Vagina (tissue), 2 donors: ENCODE results near the gene USP47. TPM values are rescaled to one million over a fixed set of nuclear protein-coding genes. Genes with fewer than 3 reads are reported as not detected.

Source experiments
- DNase-seq, 2 donors: peaks; one replicate each; pipeline ENCODE4 v3.0.0-alpha.2; 2017; ENCODE audit errors: extremely low spot score in 2 of 2
- H3K27ac ChIP-seq: fragments of 200-600 bp; sonication (generic); one replicate; pipeline ENCODE4 v1.5.1; 2019
- H3K27me3 ChIP-seq: fragments of 200-600 bp; sonication (generic); one replicate; pipeline ENCODE4 v1.5.1; 2019
- H3K36me3 ChIP-seq, 2 donors: fragments of 200-600 bp; sonication (generic); one replicate each; pipeline ENCODE4 v1.5.1; 2017 to 2019
- H3K4me1 ChIP-seq: fragments of 200-600 bp; sonication (generic); one replicate; pipeline ENCODE4 v1.5.1; 2019
- H3K4me3 ChIP-seq, 2 donors: fragments of 200-600 bp; sonication (generic); 1 replicate in 1 of 2; 2 replicates in 1 of 2; pipeline ENCODE4 v1.5.1; 2016 to 2019
- H3K9me3 ChIP-seq: fragments of 200-600 bp; sonication (generic); one replicate; pipeline ENCODE4 v1.5.1; 2019
- POLR2A ChIP-seq, 2 donors: fragments of 450-650 bp; IDR thresholded peaks; one replicate each; pipeline ENCODE4 v1.6.1; 2017; ENCODE audit warnings: antibody characterized with exemption in 2 of 2, mild to moderate bottlenecking in 2 of 2, moderate library complexity in 2 of 2
- POLR2AphosphoS5 ChIP-seq, 2 donors: sonication (generic); formaldehyde crosslinking; IDR thresholded peaks; one replicate each; pipeline ENCODE4 v1.9.0; 2017; ENCODE audit warnings: antibody characterized with exemption in 2 of 2, mild to moderate bottlenecking in 2 of 2, low read depth in 1 of 2; ENCODE audit not compliant: insufficient read depth in 1 of 2
- intact Hi-C: fragments of 100-400 bp; cut with DNase I; formaldehyde crosslinking; loops from one replicate; pipeline ENCODE4 v1.15.1; 2023
- total RNA-seq: library from RNA; depleted of rRNA; stranded (reverse); fragments of >200 nt; gene quantifications from one replicate; pipeline ENCODE4 v1.2.3, GENCODE V29; 2016
- TF ChIP-seq, protein P1 (sequence below), 3 experiments: fragments of 450-650 bp in 2 of 3; fragments of 200-600 bp in 1 of 3; sonication (generic) in 1 of 3; IDR thresholded peaks; one replicate each; pipeline ENCODE4 v1.5.1; 2017 to 2019; ENCODE audit warnings: antibody characterized with exemption in 3 of 3, mild to moderate bottlenecking in 2 of 3, moderate library complexity in 2 of 3

Gene USP47
- total RNA-seq, 1 donor from 2014 or later: 69.2 TPM

DNA sequence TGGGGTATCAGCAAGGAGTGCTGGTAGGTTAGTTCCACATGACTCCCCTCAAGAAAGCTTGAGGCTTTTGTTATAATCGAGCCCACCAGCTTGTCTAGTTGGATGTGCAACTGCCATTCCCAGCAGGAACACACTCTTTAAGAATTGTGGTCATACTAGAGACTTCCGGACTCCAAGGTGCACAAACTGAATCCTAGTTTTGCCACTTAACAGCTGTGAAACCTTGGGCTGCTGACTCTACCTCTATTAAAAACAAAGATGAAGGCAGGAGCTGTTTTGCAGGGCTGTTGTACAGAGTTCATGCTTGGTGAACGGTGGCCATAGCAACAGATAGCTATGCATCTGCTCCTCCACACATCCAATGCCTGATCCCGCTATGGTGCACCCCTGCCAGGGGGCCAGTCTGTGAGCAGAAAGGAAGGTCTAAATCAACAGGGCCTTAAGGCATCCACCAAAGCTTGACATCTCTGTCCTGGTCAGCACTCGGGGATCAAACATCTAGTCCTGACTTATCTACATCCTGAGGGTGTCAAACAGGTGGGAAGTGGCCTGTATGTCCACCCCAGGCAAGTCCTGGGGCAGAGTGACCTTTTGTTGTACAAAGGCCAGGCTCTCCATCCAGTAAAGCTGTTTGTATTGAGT lies 130.3 kb downstream of the USP47 start:
- DNase-seq: peak; percentile 84 to 91
- H3K4me3 ChIP-seq: no peak overlapping the region
- no peaks in the 10 kb centered on the region for H3K36me3 ChIP-seq
- no peaks in the 10 kb centered on the region for H3K9me3 ChIP-seq
- no peaks in the 10 kb centered on the region for H3K27me3 ChIP-seq
- H3K4me1 ChIP-seq: peaks cover 74% of the 10 kb centered on the region
- TF ChIP-seq POLR2A (IDR thresholded peaks at IDR 0.05) (no peak), POLR2AphosphoS5 (IDR thresholded peaks at IDR 0.05; ENCODE audit: insufficient read depth in 1 of 2, low read depth in 1 of 2) (no peak)
- TF ChIP-seq, protein P1, sequence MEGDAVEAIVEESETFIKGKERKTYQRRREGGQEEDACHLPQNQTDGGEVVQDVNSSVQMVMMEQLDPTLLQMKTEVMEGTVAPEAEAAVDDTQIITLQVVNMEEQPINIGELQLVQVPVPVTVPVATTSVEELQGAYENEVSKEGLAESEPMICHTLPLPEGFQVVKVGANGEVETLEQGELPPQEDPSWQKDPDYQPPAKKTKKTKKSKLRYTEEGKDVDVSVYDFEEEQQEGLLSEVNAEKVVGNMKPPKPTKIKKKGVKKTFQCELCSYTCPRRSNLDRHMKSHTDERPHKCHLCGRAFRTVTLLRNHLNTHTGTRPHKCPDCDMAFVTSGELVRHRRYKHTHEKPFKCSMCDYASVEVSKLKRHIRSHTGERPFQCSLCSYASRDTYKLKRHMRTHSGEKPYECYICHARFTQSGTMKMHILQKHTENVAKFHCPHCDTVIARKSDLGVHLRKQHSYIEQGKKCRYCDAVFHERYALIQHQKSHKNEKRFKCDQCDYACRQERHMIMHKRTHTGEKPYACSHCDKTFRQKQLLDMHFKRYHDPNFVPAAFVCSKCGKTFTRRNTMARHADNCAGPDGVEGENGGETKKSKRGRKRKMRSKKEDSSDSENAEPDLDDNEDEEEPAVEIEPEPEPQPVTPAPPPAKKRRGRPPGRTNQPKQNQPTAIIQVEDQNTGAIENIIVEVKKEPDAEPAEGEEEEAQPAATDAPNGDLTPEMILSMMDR (IDR thresholded peaks at IDR 0.05): no peak
- intact Hi-C loops: loop anchor here (10.0 kb wide), 1 partner anchor 73 kb away; no protein-coding TSS in a partner anchor
- peak overlapping the region; percentile 81 for H3K27ac ChIP-seq

DNA sequence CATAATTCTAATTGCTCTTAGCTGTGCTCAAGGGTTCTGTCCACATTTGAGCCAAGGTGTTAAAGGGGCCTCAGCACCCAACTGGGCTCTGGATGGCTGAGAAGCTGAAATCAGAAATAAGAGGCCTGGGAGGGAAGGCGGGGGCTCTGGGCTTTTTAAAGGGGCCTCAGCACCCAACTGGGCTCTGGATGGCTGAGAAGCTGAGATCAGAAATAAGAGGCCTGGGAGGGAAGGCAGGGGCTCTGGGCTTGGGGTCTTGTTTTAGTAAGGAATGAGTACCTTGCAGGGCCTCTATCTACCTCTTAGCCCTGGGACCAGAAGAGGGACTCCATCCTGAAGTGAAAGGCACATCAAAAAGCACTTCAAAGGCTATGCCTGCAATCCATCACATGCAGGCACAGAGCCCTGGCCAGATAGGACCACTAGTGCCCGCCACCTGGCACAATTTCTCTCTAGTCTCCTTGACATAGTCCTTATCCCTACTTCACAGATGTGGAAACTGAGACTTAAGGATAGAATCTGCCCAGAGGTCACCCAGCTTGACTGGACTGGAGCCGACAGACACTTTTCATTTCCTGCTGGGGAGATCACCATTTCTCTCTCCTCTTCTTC lies 131.1 kb downstream of the USP47 start:
- Histone ChIP-seq H3K9me3 (no peaks in the 10 kb centered on the region), H3K4me1 (peaks cover 80% of the 10 kb centered on the region), H3K4me3 (no peak overlapping the region), H3K27me3 (no peaks in the 10 kb centered on the region), H3K27ac (peak overlapping the region; percentile 81), H3K36me3 (no peaks in the 10 kb centered on the region)
- TF ChIP-seq, protein P1 (IDR thresholded peaks at IDR 0.05): no peak
- no peak for TF ChIP-seq POLR2AphosphoS5 (IDR thresholded peaks at IDR 0.05; ENCODE audit: insufficient read depth in 1 of 2, low read depth in 1 of 2)
- no peak for TF ChIP-seq POLR2A (IDR thresholded peaks at IDR 0.05)
- intact Hi-C loops: loop anchor here (10.0 kb wide), 1 partner anchor 72 kb away; no protein-coding TSS in a partner anchor
- DNase-seq: peak in 1 of 2 donors; percentile 78

DNA sequence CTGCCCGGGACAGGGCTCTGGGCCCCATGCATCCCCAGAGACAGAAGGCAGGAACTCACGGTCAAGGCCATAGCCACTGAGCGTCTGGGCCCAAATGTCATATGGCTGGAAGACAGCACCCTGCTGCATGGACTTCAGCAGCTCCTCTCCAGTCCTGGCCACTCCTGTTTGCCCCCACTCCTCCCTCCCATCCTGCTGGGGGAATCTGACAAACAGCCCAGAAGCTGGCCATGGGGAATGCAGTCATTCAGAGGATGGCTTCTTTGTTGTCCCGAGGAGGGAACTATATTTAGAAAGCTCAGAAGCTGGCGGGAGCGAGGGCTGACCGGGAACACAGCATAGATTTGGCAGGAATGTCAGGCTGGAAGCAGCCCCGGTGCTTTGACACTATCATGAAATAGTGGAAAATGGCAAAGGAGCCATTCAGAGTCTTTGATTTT lies 131.6 kb downstream of the USP47 start:
- intact Hi-C loops: loop anchor here (10.0 kb wide), 1 partner anchor 71 kb away; no protein-coding TSS in a partner anchor
- Histone ChIP-seq H3K27me3 (no peaks in the 10 kb centered on the region), H3K27ac (peak overlapping the region; percentile 81), H3K4me3 (no peak overlapping the region), H3K4me1 (peaks cover 80% of the 10 kb centered on the region), H3K9me3 (no peaks in the 10 kb centered on the region), H3K36me3 (no peaks in the 10 kb centered on the region)
- DNase-seq: peak in 1 of 2 donors; percentile 87
- peak; percentile 39 to 67 for TF ChIP-seq POLR2AphosphoS5 (IDR thresholded peaks at IDR 0.05; ENCODE audit: insufficient read depth in 1 of 2, low read depth in 1 of 2)
- TF ChIP-seq, protein P1 (IDR thresholded peaks at IDR 0.05): no peak

DNA sequence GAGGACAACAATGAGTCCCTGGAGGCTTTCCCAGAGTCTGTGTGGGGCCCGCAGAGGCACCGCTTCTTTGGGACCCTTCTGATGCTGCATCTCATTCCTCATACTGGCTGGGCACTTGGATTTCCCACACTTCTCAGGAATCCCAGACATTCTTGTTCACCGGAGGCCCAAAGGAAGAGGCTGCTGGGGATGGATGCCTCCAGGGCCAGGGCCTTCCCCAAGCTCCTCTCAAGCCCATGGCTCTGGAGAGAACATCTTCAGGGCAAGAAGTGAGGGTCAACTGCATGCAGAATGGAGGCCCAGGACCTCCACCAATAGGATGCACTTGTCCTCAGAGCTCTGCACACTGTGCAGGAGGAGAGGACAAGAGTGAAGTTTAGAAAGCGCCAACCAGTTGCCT lies 132.1 kb downstream of the USP47 start:
- intact Hi-C loops: loop anchor here (10.0 kb wide), 1 partner anchor 71 kb away; no protein-coding TSS in a partner anchor
- no peak overlapping the region for H3K4me3 ChIP-seq
- H3K9me3 ChIP-seq: no peaks in the 10 kb centered on the region
- peak overlapping the region; percentile 81 for H3K27ac ChIP-seq
- TF ChIP-seq, protein P1 (IDR thresholded peaks at IDR 0.05): no peak
- TF ChIP-seq POLR2A (IDR thresholded peaks at IDR 0.05): no peak
- TF ChIP-seq POLR2AphosphoS5 (IDR thresholded peaks at IDR 0.05; ENCODE audit: insufficient read depth in 1 of 2, low read depth in 1 of 2): no peak
- H3K4me1 ChIP-seq: peaks cover 80% of the 10 kb centered on the region
- H3K36me3 ChIP-seq: no peaks in the 10 kb centered on the region
- no peaks in the 10 kb centered on the region for H3K27me3 ChIP-seq
- peak in 1 of 2 donors; percentile 78 for DNase-seq
